GM18508 (cell line): ENCODE data around the gene TMEM101.
"Not testable (repeated sequence)": the region's sequence is repeated elsewhere in the genome, so short reads cannot be mapped to it uniquely, and the experiment has no call there.

Experiments used
- ATAC-seq: cut with Tn5 transposase; IDR thresholded peaks from one replicate; pipeline ENCODE4 v1.9.1; 2021; ENCODE audit warnings: moderate number of reproducible peaks; ENCODE audit not compliant: insufficient read depth, unreplicated experiment

TMEM101 gene

DNA sequence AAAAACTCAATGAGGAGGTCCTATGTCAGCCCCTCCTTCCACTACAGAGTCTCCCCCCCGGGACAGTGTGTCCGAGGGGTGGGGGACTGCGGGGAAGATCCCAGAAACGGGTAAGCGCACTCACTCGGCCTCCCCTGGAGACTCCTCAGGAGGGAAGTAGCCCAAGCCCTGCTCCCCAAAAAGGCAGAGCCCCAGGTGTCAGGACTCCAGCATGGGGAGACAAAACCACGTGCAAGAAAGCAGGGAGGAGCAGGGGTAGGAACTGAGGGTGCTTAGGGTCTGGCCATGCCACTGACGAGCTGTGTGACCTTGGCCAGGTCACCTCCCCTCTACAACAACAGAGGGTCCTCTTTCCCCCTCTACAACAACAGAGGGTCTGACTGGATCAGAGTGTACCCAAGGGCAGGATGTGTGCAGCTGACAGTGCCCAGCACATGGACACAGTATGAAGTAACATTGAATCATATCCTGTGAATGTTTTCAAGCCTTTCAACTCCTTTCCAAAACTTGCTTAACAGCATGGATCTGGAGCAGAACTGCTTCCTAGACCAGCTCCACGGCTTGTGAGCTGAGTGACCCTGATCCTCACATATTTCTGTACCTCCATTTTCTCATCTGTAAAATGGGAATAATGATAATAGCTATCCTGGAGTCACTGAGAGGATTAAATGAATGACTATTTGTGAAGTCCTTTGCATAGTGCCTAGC, 12.5 kb downstream of the TMEM101 start:
- ATAC-seq = no peak

- no peak for ATAC-seq
Observed at GRCh38 chr17:44001461-44001920, 13.3 kb downstream of the TMEM101 start.

DNA sequence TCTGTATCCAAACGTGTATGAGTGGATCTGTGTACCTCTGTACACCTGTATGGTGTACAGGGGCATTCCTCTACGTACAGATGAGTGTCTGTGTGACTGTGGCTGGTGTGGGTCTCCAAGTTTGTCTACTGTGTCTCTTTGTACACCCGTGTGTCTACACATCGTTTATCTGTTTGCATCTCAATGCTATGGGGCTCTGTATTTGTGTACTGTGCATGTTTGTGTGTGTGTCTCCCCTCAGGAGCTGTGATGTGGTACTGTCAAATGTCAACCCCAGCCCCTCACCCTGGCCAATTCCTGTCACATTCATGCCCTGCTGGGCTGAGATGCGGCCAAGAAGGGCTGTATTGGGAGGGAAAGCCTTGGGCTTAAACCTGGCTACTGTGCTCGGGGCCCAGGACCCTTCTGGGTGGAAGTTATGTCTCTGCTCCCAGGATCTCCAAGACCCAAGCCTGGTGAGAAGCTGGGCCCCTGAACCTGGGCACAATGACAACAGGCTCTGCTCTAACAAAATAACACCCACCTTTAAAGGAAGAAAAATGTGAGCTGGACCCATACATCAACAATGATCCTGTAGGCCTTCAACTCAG, 13.8 kb downstream of the TMEM101 start:
- ATAC-seq = no peak

- ATAC-seq = no peak
Observed at GRCh38 chr17:44000141-44000860, 14.5 kb downstream of the TMEM101 start.

DNA sequence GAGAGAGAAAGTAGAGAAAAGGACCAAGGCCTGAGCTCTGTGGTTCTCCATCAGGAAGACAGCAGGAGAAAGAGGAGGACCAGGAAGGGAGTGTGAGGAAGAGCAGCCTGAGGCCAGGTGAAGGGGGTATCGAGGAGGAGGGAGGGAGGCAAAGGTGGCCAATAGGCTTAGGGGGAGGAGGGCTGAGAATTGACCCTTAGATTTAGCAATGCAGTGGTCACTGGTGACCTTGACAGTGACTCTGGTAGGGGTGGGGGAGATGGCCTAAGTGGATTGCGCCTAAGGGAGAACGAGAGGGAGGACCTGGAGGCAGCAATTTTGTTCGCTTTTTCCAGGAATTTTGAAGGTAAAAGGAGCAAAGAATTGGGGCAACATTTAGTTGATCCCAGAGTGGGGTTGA, 15.7 kb downstream of the TMEM101 start:
- no peak for ATAC-seq

DNA sequence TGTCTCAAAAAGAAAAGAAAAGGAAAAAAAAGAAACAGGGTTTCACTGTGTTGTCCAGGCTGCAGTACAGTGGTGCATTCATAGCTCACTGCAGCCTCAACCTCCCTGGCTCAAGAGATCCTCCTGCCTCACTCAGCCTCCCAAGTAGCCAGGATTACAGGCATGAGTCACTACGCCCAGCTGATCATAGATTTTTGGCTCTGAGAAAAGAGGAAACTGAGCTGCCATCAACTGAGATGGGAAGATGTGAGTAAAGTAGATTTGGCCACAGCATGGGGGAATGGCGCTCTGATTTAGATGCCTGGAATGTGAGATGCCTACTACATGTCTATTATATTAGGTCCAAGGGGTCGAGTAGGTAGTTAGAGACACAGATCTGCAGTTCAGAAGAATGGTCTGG, 16.2 kb downstream of the TMEM101 start:
- no peak for ATAC-seq

- not testable (repeated sequence) for ATAC-seq
Observed at GRCh38 chr17:43997180-43997579, 17.6 kb downstream of the TMEM101 start.

- ATAC-seq = no peak
Observed at GRCh38 chr17:43995150-43995471, 19.7 kb downstream of the TMEM101 start.

DNA sequence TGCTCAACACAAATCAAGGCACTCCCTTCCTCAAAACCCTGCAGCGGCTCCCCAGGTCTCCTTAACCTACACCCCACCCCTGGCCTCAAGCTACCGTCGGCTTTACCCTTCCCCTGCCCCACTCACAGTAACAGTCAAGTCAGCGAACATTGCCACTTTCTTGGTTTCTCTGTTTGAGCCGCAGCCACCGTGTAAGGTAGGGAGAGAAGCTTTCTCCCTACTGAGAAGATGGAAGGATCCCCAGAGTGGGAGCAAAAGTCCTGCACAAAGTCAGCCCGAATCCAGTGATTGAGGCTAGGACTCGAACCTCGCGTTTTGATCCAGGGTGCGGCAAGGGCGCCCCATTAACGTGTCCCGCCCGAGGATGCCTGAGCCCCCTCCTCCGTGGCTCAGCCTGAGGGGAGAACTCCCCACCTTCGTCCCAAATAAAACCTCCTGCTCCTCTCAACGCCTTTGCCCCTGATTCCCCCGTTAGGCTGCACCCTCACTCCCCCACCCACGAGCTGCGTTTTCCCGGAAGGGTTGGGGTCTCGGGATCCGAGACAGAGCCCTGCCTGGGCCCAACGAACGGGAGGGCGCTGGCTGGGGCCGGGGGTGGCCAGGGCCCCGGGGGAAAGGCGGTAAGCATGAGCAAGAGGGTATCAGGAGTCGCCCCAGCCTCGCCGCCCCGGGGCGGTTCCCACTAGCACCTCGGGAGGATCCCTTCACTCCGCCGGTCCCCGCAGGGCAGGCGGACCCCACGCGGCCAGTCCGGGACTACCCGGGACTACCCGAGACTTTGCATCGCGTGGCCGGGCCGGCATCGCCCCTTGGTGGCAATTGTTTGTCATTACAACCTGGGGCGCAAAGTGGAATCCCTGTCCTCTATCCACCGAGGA, 20.3 kb downstream of the TMEM101 start:
- ATAC-seq = no peak

- no peak for ATAC-seq
Observed at GRCh38 chr17:43992641-43993040, 22.1 kb downstream of the TMEM101 start.

DNA sequence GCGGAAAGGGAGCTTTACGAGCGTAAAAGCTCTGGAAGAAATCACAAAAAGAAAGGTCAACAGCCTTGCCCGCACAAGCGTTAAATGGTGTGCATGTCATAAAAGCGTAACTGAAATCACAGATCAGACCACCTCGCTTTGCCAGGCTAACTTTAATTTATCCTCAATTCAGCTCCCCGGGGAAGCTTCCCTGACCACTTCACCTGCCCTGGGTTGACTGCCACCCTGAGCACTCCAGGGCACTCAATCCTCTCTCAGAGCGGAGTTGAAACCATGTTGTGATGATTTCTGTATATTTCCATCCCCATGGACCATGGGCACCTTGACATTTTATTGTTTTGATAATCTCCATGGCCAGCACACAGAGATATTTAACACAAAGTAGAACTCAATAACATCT, 26.5 kb downstream of the TMEM101 start:
- ATAC-seq = no peak

DNA sequence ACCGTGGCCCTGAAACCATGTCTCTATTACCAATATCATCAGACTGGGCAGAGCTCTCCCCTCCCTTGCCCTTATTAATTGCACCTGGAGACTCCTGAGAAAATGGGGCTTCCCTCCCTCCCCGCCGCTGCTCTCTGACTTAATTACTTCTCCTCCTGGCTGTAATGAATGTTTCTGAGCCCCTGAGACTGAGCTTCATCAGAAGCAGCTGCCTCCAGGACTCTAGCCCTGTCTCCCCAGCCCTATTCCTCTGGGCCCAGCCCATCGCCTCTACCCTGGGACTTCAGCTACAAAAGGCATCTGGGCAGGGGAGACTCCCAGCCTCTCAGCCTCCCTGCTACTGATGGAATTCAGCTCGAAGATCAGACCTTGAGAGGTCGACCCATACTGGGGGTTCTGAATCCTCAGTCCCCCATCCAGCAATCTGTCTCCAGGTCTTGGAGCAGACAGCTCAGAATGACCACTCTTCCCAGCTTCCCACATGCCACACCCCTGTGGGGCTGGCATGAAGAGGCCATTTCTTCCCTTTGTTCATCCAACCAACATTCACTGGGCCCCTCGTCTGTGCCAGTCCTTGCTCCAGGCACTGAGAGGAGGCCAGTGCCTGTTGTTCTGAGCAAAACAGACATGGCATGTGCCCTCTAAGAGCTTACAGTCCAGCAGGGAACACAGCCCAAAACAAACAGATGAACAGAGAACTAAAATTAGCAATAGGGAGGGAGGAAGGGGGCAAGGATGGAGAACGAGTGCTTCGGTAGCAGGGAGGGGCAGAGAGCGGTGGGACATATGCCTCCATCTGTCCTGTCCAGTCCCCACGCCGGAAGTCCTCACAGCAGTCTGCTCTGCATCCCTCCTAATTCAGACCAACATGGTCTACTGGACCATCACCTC, 27.4 kb downstream of the TMEM101 start:
- no peak for ATAC-seq

DNA sequence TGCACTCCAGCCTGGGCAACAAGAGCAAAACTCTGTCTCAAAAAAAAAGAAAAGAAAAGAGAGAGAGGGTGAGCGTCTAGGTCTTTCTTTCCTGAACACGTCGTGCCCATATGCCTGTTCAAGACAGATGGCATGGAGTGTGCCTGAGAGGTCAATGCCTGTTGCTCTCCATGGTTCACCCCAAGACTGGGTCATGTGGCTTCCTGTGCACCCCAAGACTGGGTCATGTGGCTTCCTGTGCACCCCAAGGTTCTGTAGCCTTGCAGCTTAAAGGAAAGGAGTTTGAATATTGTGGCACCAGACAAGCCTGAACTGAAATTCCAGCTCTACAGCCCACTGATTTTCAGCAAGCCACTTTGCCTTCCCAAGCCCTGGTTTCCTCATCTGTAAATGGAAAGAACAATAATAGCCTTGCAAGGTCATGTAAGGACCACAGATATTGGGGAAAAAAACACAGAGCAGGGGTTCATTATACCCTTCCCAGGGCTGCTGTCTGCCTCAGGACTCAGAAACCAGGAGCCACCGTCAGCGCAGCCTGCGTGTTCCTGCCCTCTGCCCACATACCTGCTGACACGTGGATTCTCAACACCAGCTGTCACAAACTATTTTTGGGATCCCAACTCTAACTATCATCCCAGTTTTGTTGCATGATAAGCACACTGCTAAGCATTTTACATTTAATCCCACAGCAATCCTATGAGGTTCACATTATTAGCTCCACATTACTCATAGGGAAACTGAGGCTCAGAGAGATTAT, 28.4 kb downstream of the TMEM101 start:
- ATAC-seq = no peak

DNA sequence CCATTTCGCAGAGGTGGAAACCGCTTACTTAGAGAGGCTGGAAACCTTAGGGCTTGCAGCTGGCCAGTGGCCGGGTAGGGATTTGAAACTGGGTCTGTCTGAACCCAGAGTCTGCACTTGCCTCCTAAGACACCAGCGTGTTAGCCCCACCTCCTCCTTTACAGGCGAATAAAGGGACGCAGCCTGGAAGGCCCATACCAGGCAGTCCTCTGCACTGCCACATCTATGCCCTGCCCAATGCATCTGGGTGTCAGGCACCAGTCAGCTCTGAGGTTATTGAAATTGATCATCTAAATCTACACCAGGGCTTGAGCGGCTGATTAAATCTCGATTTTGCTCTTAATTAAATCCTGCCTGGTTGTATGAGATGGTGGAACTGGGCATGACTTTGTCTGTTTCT, 30.2 kb downstream of the TMEM101 start:
- ATAC-seq = no peak

GRCh38 chr17:43983515-43984411, 31.0 kb downstream of the TMEM101 start:
- ATAC-seq = no peak

- no peak for ATAC-seq
Observed at GRCh38 chr17:43983196-43983514, 31.6 kb downstream of the TMEM101 start.

GRCh38 chr17:43982171-43982570, 32.6 kb downstream of the TMEM101 start:
- no peak for ATAC-seq

DNA sequence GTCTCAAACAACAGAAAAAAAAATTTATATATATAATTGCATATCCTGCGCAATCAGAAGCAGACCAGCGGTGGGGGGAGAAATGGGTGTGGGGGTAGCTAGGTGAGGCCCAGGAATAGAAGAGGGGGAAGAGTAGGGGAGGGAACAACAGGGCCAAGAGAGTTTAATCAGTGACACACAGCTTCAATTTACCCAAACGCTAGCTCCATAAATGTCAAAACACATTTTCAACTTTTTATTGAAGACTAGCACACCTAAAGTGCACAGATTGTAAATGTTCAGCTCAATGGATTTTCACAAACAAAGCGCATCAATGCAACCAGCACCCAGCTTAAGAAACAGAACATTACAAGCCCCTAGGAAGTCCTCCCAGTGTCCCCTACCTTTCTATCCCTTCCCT, 35.1 kb downstream of the TMEM101 start:
- no peak for ATAC-seq
